Measurements from ENCODE around the gene TUFT1. TPM values are rescaled to one million over a fixed set of nuclear protein-coding genes. Genes with fewer than 3 reads are reported as not detected.

Gene TUFT1
- total and polyA plus RNA-seq, 2 donors (not counting 1 experiment from before 2014, with no cell fraction given), result 0.82 to 2.2 TPM

- H3K27me3 Mint-ChIP-seq, result no peaks in the 10 kb centered on the region
- no peak for DNase-seq
- intact Hi-C loops (cut with micrococcal nuclease), result no loop called here
- Histone ChIP-seq H3K27me3 (replicated peaks in 1 of 4; ENCODE audit: control extremely low read depth in 1 of 4, control insufficient read depth in 3 of 4, insufficient read depth in 4 of 4, low read length in 3 of 4) (no peaks in the 10 kb centered on the region), H3K4me3 (ENCODE audit: control extremely low read depth in 1 of 5, extremely low read depth in 1 of 5, insufficient read depth in 1 of 5, low read depth in 2 of 5, low read length in 4 of 5) (no peak overlapping the region), H4K20me1 (ENCODE audit: control insufficient read depth, insufficient read depth, low read length, poor library complexity, severe bottlenecking) (no peaks in the 10 kb centered on the region), H3K4me1 (ENCODE audit: control insufficient read depth in 2 of 2, insufficient read depth in 2 of 2, low read length in 2 of 2) (no peaks in the 10 kb centered on the region), H3K9me3 (ENCODE audit: control extremely low read depth in 1 of 3, control insufficient read depth in 2 of 3, insufficient read depth in 1 of 3, low read length in 2 of 3) (no peaks in the 10 kb centered on the region), H3K36me3 (replicated peaks in 1 of 2; ENCODE audit: control extremely low read depth in 1 of 2, control insufficient read depth in 1 of 2, extremely low read depth in 1 of 2, insufficient read depth in 2 of 2, low read length in 1 of 2) (no peaks in the 10 kb centered on the region), H2AFZ (ENCODE audit: insufficient read depth, low read depth, low read length, poor library complexity, severe bottlenecking) (no peak overlapping the region), H3K4me2 (replicated peaks; ENCODE audit: low read depth, low read length, poor library complexity, severe bottlenecking) (no peak overlapping the region), H3K79me2 (ENCODE audit: control insufficient read depth, insufficient read depth, low read length) (no peaks in the 10 kb centered on the region), H3K27ac (ENCODE audit: low read length in 2 of 2) (no peak overlapping the region), H3K9ac (ENCODE audit: low read length) (no peak overlapping the region)
- no peaks in the 10 kb centered on the region for H3K9me3 Mint-ChIP-seq (ENCODE audit: insufficient read depth)
- H3K4me3 Mint-ChIP-seq, result no peak overlapping the region
- TF ChIP-seq CTCF (IDR thresholded peaks at IDR 0.05), result no peak
- TF ChIP-seq EZH2 (IDR thresholded peaks at IDR 0.05; ENCODE audit: borderline replicate concordance, insufficient read depth, low read depth, low read length, poor library complexity, severe bottlenecking), result no peak
- ChIA-PET CTCF (no interaction called here), POLR2A (no interaction called here)
- no peaks in the 10 kb centered on the region for H3K4me1 Mint-ChIP-seq
- WGBS (ENCODE audit: insufficient coverage), result no CpG with 5 or more reads among the region's 3 CpGs
- no peak overlapping the region for H3K27ac Mint-ChIP-seq
- ATAC-seq (ENCODE audit: low read depth), result no peak
These were observed 28.5 kb downstream of the TUFT1 start for GRCh38 chr1:151568626-151569088.

- 71% methylated on average over 1 of the region's 1 CpG for WGBS (ENCODE audit: insufficient coverage)
- Histone ChIP-seq H3K4me1 (ENCODE audit: control insufficient read depth in 2 of 2, insufficient read depth in 2 of 2, low read length in 2 of 2) (no peaks in the 10 kb centered on the region), H3K4me2 (replicated peaks; ENCODE audit: low read depth, low read length, poor library complexity, severe bottlenecking) (no peak overlapping the region), H3K27ac (ENCODE audit: low read length in 2 of 2) (no peak overlapping the region), H3K4me3 (ENCODE audit: control extremely low read depth in 1 of 5, extremely low read depth in 1 of 5, insufficient read depth in 1 of 5, low read depth in 2 of 5, low read length in 4 of 5) (no peak overlapping the region), H3K79me2 (ENCODE audit: control insufficient read depth, insufficient read depth, low read length) (no peaks in the 10 kb centered on the region), H3K9ac (ENCODE audit: low read length) (no peak overlapping the region), H3K36me3 (replicated peaks in 1 of 2; ENCODE audit: control extremely low read depth in 1 of 2, control insufficient read depth in 1 of 2, extremely low read depth in 1 of 2, insufficient read depth in 2 of 2, low read length in 1 of 2) (no peaks in the 10 kb centered on the region), H2AFZ (ENCODE audit: insufficient read depth, low read depth, low read length, poor library complexity, severe bottlenecking) (no peak overlapping the region), H3K27me3 (replicated peaks in 1 of 4; ENCODE audit: control extremely low read depth in 1 of 4, control insufficient read depth in 3 of 4, insufficient read depth in 4 of 4, low read length in 3 of 4) (no peaks in the 10 kb centered on the region), H4K20me1 (ENCODE audit: control insufficient read depth, insufficient read depth, low read length, poor library complexity, severe bottlenecking) (no peaks in the 10 kb centered on the region), H3K9me3 (ENCODE audit: control extremely low read depth in 1 of 3, control insufficient read depth in 2 of 3, insufficient read depth in 1 of 3, low read length in 2 of 3) (no peaks in the 10 kb centered on the region)
- Mint-ChIP-seq H3K4me1 (no peaks in the 10 kb centered on the region), H3K27me3 (no peaks in the 10 kb centered on the region), H3K9me3 (ENCODE audit: insufficient read depth) (no peaks in the 10 kb centered on the region), H3K27ac (no peak overlapping the region), H3K4me3 (no peak overlapping the region)
- intact Hi-C loops (cut with micrococcal nuclease), result no loop called here
- ChIA-PET POLR2A (no interaction called here), CTCF (interaction anchor here (1.7 kb wide), 1 partner anchor 23 kb away, joined by 6 read pairs; no protein-coding TSS in a partner anchor)
- TF ChIP-seq CTCF (IDR thresholded peaks at IDR 0.05) (no peak), EZH2 (IDR thresholded peaks at IDR 0.05; ENCODE audit: borderline replicate concordance, insufficient read depth, low read depth, low read length, poor library complexity, severe bottlenecking) (no peak)
- no peak for DNase-seq
- ATAC-seq (ENCODE audit: low read depth), result no peak
These were observed 30.7 kb downstream of the TUFT1 start for GRCh38 chr1:151570819-151571218.

Measured in B cell (primary cell).